CD14-positive monocyte (primary cell): ENCODE measurements around the gene STARD8. TPM values are rescaled to one million over a fixed set of nuclear protein-coding genes. Genes with fewer than 3 reads are reported as not detected.

Experiments
- DNase-seq, 3 donors: peaks; one replicate each; pipeline ENCODE4 v3.0.0-alpha.2; 2011 to 2022
- H2AFZ ChIP-seq: 2 replicates; pipeline ENCODE4 v1.6.0; 2012; ENCODE audit warnings: mild to moderate bottlenecking, low read depth, low read length, inconsistent platforms; ENCODE audit not compliant: insufficient read depth, poor library complexity, severe bottlenecking
- H3K27ac ChIP-seq, 2 donors: 1 replicate in 1 of 2; 2 replicates in 1 of 2; pipeline ENCODE4 v1.5.1; 2012 to 2013; ENCODE audit warnings: low read length in 2 of 2, control low read depth in 1 of 2, inconsistent platforms in 1 of 2, low read depth in 1 of 2, mild to moderate bottlenecking in 1 of 2
- H3K27me3 ChIP-seq, 2 donors: one replicate each; pipeline versions ENCODE4 v1.6.0 to v1.6.1; 2011 to 2013; ENCODE audit warnings: low read length in 2 of 2; ENCODE audit not compliant: control insufficient read depth in 2 of 2, insufficient read depth in 2 of 2
- H3K36me3 ChIP-seq, 2 donors: replicated peaks in 1 of 2; 1 replicate in 1 of 2; 2 replicates in 1 of 2; pipeline versions ENCODE4 v1.5.1 to v1.6.1; 2012 to 2013; ENCODE audit warnings: low read length in 2 of 2, control low read depth in 1 of 2, inconsistent platforms in 1 of 2, mild to moderate bottlenecking in 1 of 2; ENCODE audit not compliant: insufficient read depth in 2 of 2, control insufficient read depth in 1 of 2
- H3K4me1 ChIP-seq, 2 donors: 1 replicate in 1 of 2; 2 replicates in 1 of 2; pipeline versions ENCODE4 v1.5.1 to v1.6.1; 2012 to 2013; ENCODE audit warnings: low read length in 2 of 2, control low read depth in 1 of 2, inconsistent platforms in 1 of 2, mild to moderate bottlenecking in 1 of 2, moderate library complexity in 1 of 2; ENCODE audit not compliant: insufficient read depth in 2 of 2, control insufficient read depth in 1 of 2
- H3K4me2 ChIP-seq: replicated peaks from 2 replicates; pipeline ENCODE3; 2012; ENCODE audit warnings: low read length, moderate library complexity, mild to moderate bottlenecking; ENCODE audit not compliant: poor library complexity, severe bottlenecking; ENCODE audit errors: extremely low read depth
- H3K4me3 ChIP-seq, 3 experiments: fragments of 200-600 bp in 1 of 3; sonication (generic) in 1 of 3; replicated peaks in 1 of 3; 1 replicate in 2 of 3; 2 replicates in 1 of 3; pipeline ENCODE4 v1.5.1; 2011 to 2013; ENCODE audit warnings: low read length in 3 of 3, mild to moderate bottlenecking in 3 of 3, control low read depth in 2 of 3, low read depth in 2 of 3, inconsistent platforms in 1 of 3, moderate library complexity in 1 of 3
- H3K79me2 ChIP-seq: 2 replicates; pipeline ENCODE4 v1.6.0; 2012; ENCODE audit warnings: mild to moderate bottlenecking, control low read depth, inconsistent platforms, low read length, moderate library complexity; ENCODE audit not compliant: insufficient read depth
- H3K9ac ChIP-seq: 2 replicates; pipeline ENCODE4 v1.6.0; 2017; ENCODE audit warnings: low read length, mild to moderate bottlenecking; ENCODE audit not compliant: insufficient read depth, poor library complexity, severe bottlenecking
- H3K9me3 ChIP-seq, 2 donors: replicated peaks in 1 of 2; 1 replicate in 1 of 2; 2 replicates in 1 of 2; pipeline versions ENCODE4 v1.5.1 to v1.6.1; 2012 to 2013; ENCODE audit warnings: low read length in 2 of 2, control low read depth in 1 of 2; ENCODE audit not compliant: control insufficient read depth in 1 of 2, insufficient read depth in 1 of 2
- H4K20me1 ChIP-seq: 2 replicates; pipeline ENCODE4 v1.6.0; 2012; ENCODE audit warnings: mild to moderate bottlenecking, low read length, control low read depth, moderate library complexity; ENCODE audit not compliant: insufficient read depth
- H3K27ac Mint-ChIP-seq, 7 donors: one replicate each; pipeline ENCODE4 v1.8.0; 2020; ENCODE audit warnings: mild to moderate bottlenecking in 7 of 7, mixed read lengths in 7 of 7, moderate library complexity in 6 of 7, inconsistent platforms in 2 of 7
- H3K27me3 Mint-ChIP-seq, 3 donors: one replicate each; pipeline ENCODE4 v1.8.0; 2021 to 2022; ENCODE audit warnings: low read depth in 3 of 3, mild to moderate bottlenecking in 3 of 3, mixed read lengths in 3 of 3, moderate library complexity in 3 of 3, inconsistent platforms in 1 of 3
- H3K36me3 Mint-ChIP-seq, 2 donors: one replicate each; pipeline ENCODE4 v1.8.0; 2020; ENCODE audit warnings: mixed read lengths in 2 of 2, inconsistent platforms in 1 of 2, mild to moderate bottlenecking in 1 of 2
- H3K4me1 Mint-ChIP-seq: one replicate; pipeline ENCODE4 v1.8.0; 2020; ENCODE audit warnings: mild to moderate bottlenecking, mixed read lengths
- H3K4me3 Mint-ChIP-seq, 2 donors: one replicate each; pipeline ENCODE4 v1.8.0; 2020; ENCODE audit warnings: mild to moderate bottlenecking in 2 of 2, mixed read lengths in 2 of 2, moderate library complexity in 1 of 2
- H3K9me3 Mint-ChIP-seq, 7 donors: one replicate each; pipeline ENCODE4 v1.8.0; 2020 to 2022; ENCODE audit warnings: mixed read lengths in 7 of 7, mild to moderate bottlenecking in 6 of 7, moderate library complexity in 6 of 7, inconsistent platforms in 2 of 7
- CTCF ChIP-seq: fragments of 200-600 bp; IDR thresholded peaks from one replicate; pipeline ENCODE4 v1.8.0; 2022; ENCODE audit warnings: antibody characterized with exemption, mild to moderate bottlenecking
- WGBS: methylation state at CpG from one replicate; pipeline ENCODE4 v1.1.5; 2013; ENCODE audit warnings: missing lambda C conversion rate; ENCODE audit not compliant: insufficient coverage; 5-methylcytosine and 5-hydroxymethylcytosine counted together
- intact Hi-C, 2 donors: fragments of 100-400 bp; cut with micrococcal nuclease; formaldehyde crosslinking; loops; one replicate each; pipeline versions ENCODE4 v1.15.0 to v1.15.1; 2023
- polyA plus RNA-seq, 3 donors: library from polyadenylated mRNA; depleted of rRNA in 1 of 3; unstranded in 2 of 3; stranded (reverse) in 1 of 3; fragments of 300-500 nt in 2 of 3; fragments of >200 nt in 1 of 3; fragmentation: Illumina TruSeq in 2 of 3; gene quantifications; 1 replicate in 2 of 3; 2 replicates in 1 of 3; pipeline ENCODE4 v1.2.3, GENCODE V29; 2012 to 2021

STARD8 gene
- polyA plus RNA-seq, 3 donors, result 1.2 to 4.1 (median 1.7) TPM

GRCh38 chrX:68665502-68665901 is 18.0 kb downstream of the STARD8 start:
- Histone ChIP-seq H3K27me3 (no peaks in the 10 kb centered on the region), H3K9me3 (no peaks in the 10 kb centered on the region), H3K4me3 (no peak overlapping the region), H3K79me2 (no peaks in the 10 kb centered on the region), H3K27ac (peak overlapping the region in 1 of 2 donors; percentile 79), H4K20me1 (no peaks in the 10 kb centered on the region), H3K4me1 (peaks cover 24% of the 10 kb centered on the region in 2 donors), H3K36me3 (no peaks in the 10 kb centered on the region), H2AFZ (no peak overlapping the region), H3K4me2 (no peak overlapping the region), H3K9ac (no peak overlapping the region)
- WGBS, result 60% methylated on average over 1 of the region's 9 CpGs
- peak; percentile 26 to 38 (median 27) for DNase-seq
- Mint-ChIP-seq H3K27me3 (peaks cover 0 to 13% (median 2%) of the 10 kb centered on the region in 3 donors), H3K36me3 (no peaks in the 10 kb centered on the region), H3K4me1 (peaks cover 32% of the 10 kb centered on the region), H3K4me3 (no peak overlapping the region), H3K9me3 (peaks cover 0 to 5% (median 0%) of the 10 kb centered on the region in 7 donors), H3K27ac (peak overlapping the region; percentile 86 to 93 (median 88))
- intact Hi-C loops, result no loop called here
- TF ChIP-seq CTCF, result peak; percentile 18

- peaks cover 0 to 14% (median 2%) of the 10 kb centered on the region in 3 donors for H3K27me3 Mint-ChIP-seq
- WGBS, result 0% methylated on average over 3 of the region's 5 CpGs
- no peaks in the 10 kb centered on the region for H3K79me2 ChIP-seq
- H3K36me3 ChIP-seq, result no peaks in the 10 kb centered on the region
- H3K4me1 ChIP-seq, result peaks cover 24% of the 10 kb centered on the region in 2 donors
- no peak for TF ChIP-seq CTCF
- intact Hi-C loops, result no loop called here
- DNase-seq, result peak; percentile 68 to 79 (median 77)
- peaks cover 0 to 7% (median 0%) of the 10 kb centered on the region in 7 donors for H3K9me3 Mint-ChIP-seq
- H3K4me2 ChIP-seq, result no peak overlapping the region
- peak overlapping the region; percentile 32 for H2AFZ ChIP-seq
- H3K4me3 Mint-ChIP-seq, result no peak overlapping the region
- no peaks in the 10 kb centered on the region for H3K36me3 Mint-ChIP-seq
- no peaks in the 10 kb centered on the region for H4K20me1 ChIP-seq
- H3K27ac ChIP-seq, result peak overlapping the region; percentile 76 to 79
- H3K27ac Mint-ChIP-seq, result peak overlapping the region; percentile 86 to 93 (median 88)
- H3K4me3 ChIP-seq, result no peak overlapping the region
- no peaks in the 10 kb centered on the region for H3K27me3 ChIP-seq
- peaks cover 32% of the 10 kb centered on the region for H3K4me1 Mint-ChIP-seq
- no peaks in the 10 kb centered on the region for H3K9me3 ChIP-seq
- no peak overlapping the region for H3K9ac ChIP-seq
Measured at GRCh38 chrX:68666580-68666979, 19.1 kb downstream of the STARD8 start.
